ENCODE results near the gene ADGRF3. TPM values are rescaled to one million over a fixed set of nuclear protein-coding genes. Genes with fewer than 3 reads are reported as not detected.

The ADGRF3 gene
- total RNA-seq, 1 donor from 2014 or later: 0.44 TPM

DNA sequence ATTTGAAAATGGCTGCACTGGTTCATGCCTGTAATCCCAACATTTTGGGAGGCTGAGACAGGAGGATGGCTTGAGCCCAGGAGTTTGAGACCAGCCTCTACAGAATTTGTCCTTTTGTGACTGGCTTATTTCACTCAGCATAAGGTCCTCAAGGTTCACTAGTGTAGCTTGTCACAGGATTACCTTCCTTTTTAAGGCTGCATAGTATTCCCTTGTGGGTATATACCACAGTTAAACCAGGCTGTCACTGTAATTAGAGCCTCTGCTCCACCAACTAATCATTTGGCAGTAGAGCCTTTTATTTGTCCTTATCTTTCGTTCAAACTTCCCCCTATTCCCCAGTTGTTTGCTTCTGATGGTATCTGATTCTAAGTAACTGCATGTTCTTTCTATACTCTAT, 51.1 kb downstream of the ADGRF3 start:
- Mint-ChIP-seq H3K4me1 (no peaks in the 10 kb centered on the region), H3K27me3 (ENCODE audit: low read depth) (peaks cover 5% of the 10 kb centered on the region), H3K36me3 (ENCODE audit: low read depth) (no peaks in the 10 kb centered on the region), H3K9me3 (peaks cover 2% of the 10 kb centered on the region), H3K4me3 (no peak overlapping the region), H3K27ac (ENCODE audit: unreplicated experiment) (no peak overlapping the region)
- TF ChIP-seq, protein P1, sequence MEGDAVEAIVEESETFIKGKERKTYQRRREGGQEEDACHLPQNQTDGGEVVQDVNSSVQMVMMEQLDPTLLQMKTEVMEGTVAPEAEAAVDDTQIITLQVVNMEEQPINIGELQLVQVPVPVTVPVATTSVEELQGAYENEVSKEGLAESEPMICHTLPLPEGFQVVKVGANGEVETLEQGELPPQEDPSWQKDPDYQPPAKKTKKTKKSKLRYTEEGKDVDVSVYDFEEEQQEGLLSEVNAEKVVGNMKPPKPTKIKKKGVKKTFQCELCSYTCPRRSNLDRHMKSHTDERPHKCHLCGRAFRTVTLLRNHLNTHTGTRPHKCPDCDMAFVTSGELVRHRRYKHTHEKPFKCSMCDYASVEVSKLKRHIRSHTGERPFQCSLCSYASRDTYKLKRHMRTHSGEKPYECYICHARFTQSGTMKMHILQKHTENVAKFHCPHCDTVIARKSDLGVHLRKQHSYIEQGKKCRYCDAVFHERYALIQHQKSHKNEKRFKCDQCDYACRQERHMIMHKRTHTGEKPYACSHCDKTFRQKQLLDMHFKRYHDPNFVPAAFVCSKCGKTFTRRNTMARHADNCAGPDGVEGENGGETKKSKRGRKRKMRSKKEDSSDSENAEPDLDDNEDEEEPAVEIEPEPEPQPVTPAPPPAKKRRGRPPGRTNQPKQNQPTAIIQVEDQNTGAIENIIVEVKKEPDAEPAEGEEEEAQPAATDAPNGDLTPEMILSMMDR (conservative IDR thresholded peaks at IDR 0.05): no peak
- no peak for DNase-seq (ENCODE audit: low read depth, low spot score)

- Mint-ChIP-seq H3K4me3 (no peak overlapping the region), H3K9me3 (peaks cover 2% of the 10 kb centered on the region), H3K27me3 (ENCODE audit: low read depth) (peaks cover 5% of the 10 kb centered on the region), H3K4me1 (no peaks in the 10 kb centered on the region), H3K36me3 (ENCODE audit: low read depth) (no peaks in the 10 kb centered on the region), H3K27ac (ENCODE audit: unreplicated experiment) (no peak overlapping the region)
- no peak for DNase-seq (ENCODE audit: low read depth, low spot score)
- TF ChIP-seq, protein P1 (conservative IDR thresholded peaks at IDR 0.05): no peak
These were observed 53.9 kb downstream of the ADGRF3 start for GRCh38 chr2:26292646-26293045.

- TF ChIP-seq, protein P1 (conservative IDR thresholded peaks at IDR 0.05): no peak
- no peak for DNase-seq (ENCODE audit: low read depth, low spot score)
- Mint-ChIP-seq H3K27ac (ENCODE audit: unreplicated experiment) (no peak overlapping the region), H3K4me3 (no peak overlapping the region), H3K9me3 (no peaks in the 10 kb centered on the region), H3K36me3 (ENCODE audit: low read depth) (peaks cover 6% of the 10 kb centered on the region), H3K4me1 (no peaks in the 10 kb centered on the region), H3K27me3 (ENCODE audit: low read depth) (no peaks in the 10 kb centered on the region)
These were observed 56.6 kb downstream of the ADGRF3 start for GRCh38 chr2:26290001-26290400.

GRCh38 chr2:26285931-26286330, 60.7 kb downstream of the ADGRF3 start:
- no peak for DNase-seq (ENCODE audit: low read depth, low spot score)
- H3K27me3 Mint-ChIP-seq (ENCODE audit: low read depth): no peaks in the 10 kb centered on the region

GRCh38 chr2:26284132-26284531, 62.5 kb downstream of the ADGRF3 start:
- Mint-ChIP-seq H3K27ac (ENCODE audit: unreplicated experiment) (no peak overlapping the region), H3K4me1 (no peaks in the 10 kb centered on the region), H3K27me3 (ENCODE audit: low read depth) (no peaks in the 10 kb centered on the region)

More at GRCh38 chr2:26285931-26286330, 60.7 kb downstream of the ADGRF3 start:
- H3K4me1 Mint-ChIP-seq: no peaks in the 10 kb centered on the region
- TF ChIP-seq, protein P1 (conservative IDR thresholded peaks at IDR 0.05): no peak
- H3K36me3 Mint-ChIP-seq (ENCODE audit: low read depth): peaks cover 14% of the 10 kb centered on the region
- H3K4me3 Mint-ChIP-seq: no peak overlapping the region
- no peaks in the 10 kb centered on the region for H3K9me3 Mint-ChIP-seq
- no peak overlapping the region for H3K27ac Mint-ChIP-seq (ENCODE audit: unreplicated experiment)

More at GRCh38 chr2:26284132-26284531, 62.5 kb downstream of the ADGRF3 start:
- Mint-ChIP-seq H3K4me3 (no peak overlapping the region), H3K36me3 (ENCODE audit: low read depth) (peaks cover 14% of the 10 kb centered on the region), H3K9me3 (no peaks in the 10 kb centered on the region)
- TF ChIP-seq, protein P1 (conservative IDR thresholded peaks at IDR 0.05): no peak
- DNase-seq (ENCODE audit: low read depth, low spot score): no peak
